ENCODE measurements around the gene SDK2.
A peak's percentile ranks its signal among the peaks of the same experiment; 100 is the strongest.

Gene SDK2

GRCh38 chr17:73630965-73631595 is 13.2 kb downstream of the SDK2 start:
- DNase-seq (ENCODE audit: low spot score): no peak

- DNase-seq (ENCODE audit: low spot score): peak; percentile 73
These were observed 13.7 kb downstream of the SDK2 start for GRCh38 chr17:73630531-73630930.

GRCh38 chr17:73628642-73629552 is 15.3 kb downstream of the SDK2 start:
- no peak for DNase-seq (ENCODE audit: low spot score)

- peak; percentile 31 for DNase-seq (ENCODE audit: low spot score)
These were observed 18.1 kb downstream of the SDK2 start for GRCh38 chr17:73625991-73626673.

DNA sequence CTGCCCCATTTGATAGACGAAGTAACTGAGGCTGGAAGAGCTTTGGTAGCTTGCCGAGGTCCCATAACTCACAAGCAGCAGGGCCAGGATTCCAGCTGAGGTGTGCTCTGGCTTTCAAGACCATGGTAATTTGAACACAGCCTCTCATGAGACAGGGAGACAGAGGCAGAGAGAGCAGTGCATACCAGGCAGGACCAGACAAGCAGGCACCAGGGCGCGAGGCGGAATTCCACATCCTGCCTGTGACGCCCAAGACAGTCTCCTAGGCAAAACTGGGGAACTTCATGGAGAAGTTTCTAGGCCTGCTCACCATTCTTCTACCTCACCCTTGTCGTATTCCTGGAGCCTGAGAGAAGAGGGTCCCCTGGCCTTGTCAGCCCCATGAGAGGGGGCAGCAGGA is 19.2 kb downstream of the SDK2 start:
- no peak for DNase-seq (ENCODE audit: low spot score)

GRCh38 chr17:73624496-73624988 is 19.7 kb downstream of the SDK2 start:
- no peak for DNase-seq (ENCODE audit: low spot score)

DNA sequence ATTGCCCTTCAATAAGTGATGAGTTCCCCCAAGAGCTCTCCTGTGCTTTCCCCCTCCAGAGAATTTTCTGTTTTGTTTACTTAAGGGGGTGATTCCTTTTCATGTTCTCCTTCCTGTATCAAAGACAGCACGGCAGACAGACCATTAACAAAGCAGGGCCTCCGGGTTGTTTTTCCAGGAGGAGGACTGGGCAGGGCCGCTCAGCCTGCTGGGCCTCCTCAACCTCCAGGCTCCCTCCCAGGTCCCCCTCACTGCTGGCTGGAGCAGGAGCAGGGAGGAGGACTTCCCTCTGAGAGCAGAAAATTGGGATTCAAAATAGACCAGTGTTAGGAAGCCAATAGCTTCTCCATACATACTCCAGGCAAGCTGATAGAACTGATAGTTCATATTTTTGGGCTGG is 20.4 kb downstream of the SDK2 start:
- no peak for DNase-seq (ENCODE audit: low spot score)

DNA sequence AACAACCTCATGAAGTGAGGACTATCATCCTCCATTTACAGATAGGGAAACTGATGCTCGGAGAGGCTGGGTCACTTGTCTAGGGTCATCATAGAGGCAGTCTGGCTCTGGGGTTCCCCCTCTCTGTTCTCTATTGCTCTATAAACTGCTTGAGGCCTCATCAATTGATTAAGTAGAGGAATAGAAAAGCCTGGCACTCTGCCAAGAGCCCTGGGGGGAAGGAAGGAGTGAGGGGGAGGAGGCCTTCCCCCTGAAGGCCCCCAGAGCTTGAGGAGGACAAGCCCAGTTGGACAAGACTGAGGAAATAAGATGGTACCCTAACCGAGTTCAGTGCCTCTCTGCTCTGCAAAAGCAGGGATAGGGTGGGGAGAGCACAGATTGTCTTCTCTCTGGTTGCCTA is 21.0 kb downstream of the SDK2 start:
- no peak for DNase-seq (ENCODE audit: low spot score)

GRCh38 chr17:73622381-73622780 is 21.9 kb downstream of the SDK2 start:
- no peak for DNase-seq (ENCODE audit: low spot score)

- DNase-seq (ENCODE audit: low spot score): no peak
These were observed 22.6 kb downstream of the SDK2 start for GRCh38 chr17:73621685-73622084.

GRCh38 chr17:73620414-73620813 is 23.8 kb downstream of the SDK2 start:
- no peak for DNase-seq (ENCODE audit: low spot score)

- no peak for DNase-seq (ENCODE audit: low spot score)
These were observed 26.7 kb downstream of the SDK2 start for GRCh38 chr17:73617501-73617900.

- no peak for DNase-seq (ENCODE audit: low spot score)
These were observed 27.3 kb downstream of the SDK2 start for GRCh38 chr17:73616873-73617404.

GRCh38 chr17:73616120-73616872 is 27.9 kb downstream of the SDK2 start:
- DNase-seq (ENCODE audit: low spot score): no peak

DNA sequence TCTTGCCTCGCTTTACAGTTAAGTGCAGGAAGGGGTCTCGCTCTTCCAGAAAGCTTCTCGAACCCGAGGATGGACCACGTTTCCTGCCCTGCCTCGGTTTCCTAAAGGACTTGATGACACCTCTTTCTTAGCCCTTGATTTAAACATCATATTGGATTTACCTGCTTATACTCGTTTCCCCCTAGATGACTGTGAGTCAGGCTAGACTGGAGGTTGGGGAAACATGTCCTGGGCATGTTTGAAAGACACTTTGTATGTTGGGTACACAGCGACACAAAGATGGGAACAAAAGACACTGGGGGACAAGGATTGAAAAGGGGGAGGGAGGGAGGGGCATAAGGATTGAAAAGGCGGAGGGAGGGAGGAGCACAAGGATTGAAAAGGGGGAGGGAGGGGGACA is 30.0 kb downstream of the SDK2 start:
- DNase-seq (ENCODE audit: low spot score): no peak

GRCh38 chr17:73613271-73614233 is 30.7 kb downstream of the SDK2 start:
- no peak for DNase-seq (ENCODE audit: low spot score)

DNA sequence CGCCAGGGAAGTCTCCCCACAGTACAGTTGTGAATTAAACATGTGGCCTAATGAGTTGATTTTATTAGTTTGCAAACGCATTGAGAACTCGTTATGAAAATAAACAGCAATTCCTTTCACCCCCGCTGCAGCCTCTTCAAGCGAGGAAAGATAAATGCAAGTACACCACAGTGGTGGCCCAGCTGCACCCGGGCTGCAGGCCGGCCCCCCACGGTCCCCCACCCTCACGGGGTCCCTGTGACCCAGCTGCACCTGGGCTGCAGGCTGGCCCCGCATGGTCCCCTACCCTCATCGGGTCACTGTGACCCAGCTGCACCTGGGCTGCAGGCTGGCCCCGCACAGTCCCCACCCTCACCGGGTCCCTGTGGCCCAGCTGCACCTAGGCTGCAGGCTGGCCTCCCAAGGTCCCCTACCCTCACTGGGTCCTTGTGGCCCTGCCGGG is 32.2 kb downstream of the SDK2 start:
- DNase-seq (ENCODE audit: low spot score): no peak

- no peak for DNase-seq (ENCODE audit: low spot score)
These were observed 32.6 kb downstream of the SDK2 start for GRCh38 chr17:73611630-73612029.

DNA sequence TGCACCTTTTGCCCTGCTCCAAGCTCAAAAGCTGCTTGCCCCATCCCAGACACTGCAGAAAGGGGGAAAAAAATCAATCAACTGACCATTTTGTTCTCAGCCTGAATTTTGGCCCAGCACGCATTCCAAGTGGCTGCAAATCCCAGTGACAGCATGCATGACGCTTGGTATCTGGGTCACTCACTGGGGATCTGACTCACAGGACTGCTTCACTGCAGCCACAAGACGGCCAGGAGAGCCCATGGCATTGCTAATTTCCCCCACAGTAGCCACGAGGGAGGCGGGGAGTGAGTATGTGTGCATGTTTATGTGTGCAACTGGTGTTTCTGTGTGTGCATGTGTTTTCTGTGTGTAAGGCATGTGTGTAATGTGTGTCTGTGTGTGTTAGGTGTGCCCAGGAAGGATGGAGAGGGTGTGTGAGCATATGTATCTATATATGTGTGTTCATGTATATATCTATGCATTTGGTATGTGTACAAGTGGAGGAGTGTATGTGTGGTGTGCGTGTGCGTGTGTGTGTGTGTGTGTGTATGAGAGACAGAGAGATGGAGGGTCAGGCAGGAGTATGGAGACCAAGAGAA is 33.8 kb downstream of the SDK2 start:
- DNase-seq (ENCODE audit: low spot score): no peak

DNA sequence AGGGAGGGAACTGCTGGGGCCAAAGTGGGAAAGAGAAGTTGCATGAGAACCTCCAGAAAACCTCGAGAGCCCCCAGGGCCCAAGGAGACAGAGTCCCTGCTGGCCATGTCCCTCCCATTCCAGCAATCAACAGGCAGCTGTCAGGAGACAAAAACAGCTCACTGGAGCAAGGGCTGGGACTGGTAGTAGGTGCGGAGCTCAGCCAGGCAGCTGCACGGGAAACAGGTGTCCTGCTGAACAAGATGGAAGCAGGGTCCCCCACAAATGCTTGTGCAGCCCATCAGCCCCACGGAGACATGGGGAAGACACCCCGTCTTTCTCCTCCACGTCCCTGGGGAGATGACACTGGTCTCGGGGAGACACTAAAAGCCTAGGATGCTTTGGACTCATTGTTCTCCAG is 34.5 kb downstream of the SDK2 start:
- no peak for DNase-seq (ENCODE audit: low spot score)
